Measurements from ENCODE around the gene FANCC. TPM values are rescaled to one million over a fixed set of nuclear protein-coding genes. Genes with fewer than 3 reads are reported as not detected.
"Not testable (repeated sequence)": the region's sequence is repeated elsewhere in the genome, so short reads cannot be mapped to it uniquely, and the experiment has no call there.

The FANCC gene
- total RNA-seq, 1 donor, result 5.4 TPM

DNA sequence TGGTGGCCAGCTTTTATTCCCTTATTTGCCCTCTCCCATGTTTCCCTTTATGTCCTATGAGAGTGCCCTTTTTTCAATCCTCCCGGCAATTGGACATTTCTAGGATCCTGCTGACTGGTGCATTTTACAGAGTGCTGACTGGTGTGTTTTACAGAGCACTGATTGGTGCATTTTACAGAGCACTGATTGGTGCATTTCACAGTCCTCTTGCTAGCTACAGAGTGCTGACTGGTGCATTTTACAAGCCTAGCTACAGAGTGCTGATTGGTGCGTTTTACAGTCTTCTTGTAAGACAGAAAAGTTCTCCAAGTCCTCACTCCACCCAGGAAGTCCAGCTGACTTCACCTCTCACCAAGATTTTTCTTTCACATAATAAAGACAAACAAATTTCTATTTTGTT is 15.4 kb upstream of the FANCC start:
- H3K4me1 ChIP-seq (ENCODE audit: insufficient read depth, low read length), result no peaks in the 10 kb centered on the region
- TF ChIP-seq CTCF (IDR thresholded peaks at IDR 0.05; ENCODE audit: extremely low read depth, low read depth, low read length), result no peak
- DNase-seq (ENCODE audit: insufficient read length, low spot score, missing footprints), result no peak
- no peaks in the 10 kb centered on the region for H3K27me3 ChIP-seq (ENCODE audit: insufficient read depth, low read length)
- no peaks in the 10 kb centered on the region for H4K20me1 ChIP-seq (ENCODE audit: insufficient read depth, low read length)
- H3K9me3 ChIP-seq (ENCODE audit: low read depth, low read length), result peaks cover 3% of the 10 kb centered on the region
- no peaks in the 10 kb centered on the region for H3K36me3 ChIP-seq (ENCODE audit: insufficient read depth, low read length)
- no peak overlapping the region for H3K4me3 ChIP-seq (ENCODE audit: insufficient read depth, low read length)
- no peak overlapping the region for H3K4me2 ChIP-seq (ENCODE audit: insufficient read depth, low read length)
- H3K79me2 ChIP-seq (ENCODE audit: insufficient read depth, low read length), result no peaks in the 10 kb centered on the region
- no peak overlapping the region for H3K27ac ChIP-seq (ENCODE audit: low read depth, low read length)
- no peak overlapping the region for H2AFZ ChIP-seq (ENCODE audit: low read length)

- DNase-seq (ENCODE audit: insufficient read length, low spot score, missing footprints), result no peak
- Histone ChIP-seq H3K4me3 (ENCODE audit: insufficient read depth, low read length) (no peak overlapping the region), H3K4me2 (ENCODE audit: insufficient read depth, low read length) (no peak overlapping the region), H3K79me2 (ENCODE audit: insufficient read depth, low read length) (no peaks in the 10 kb centered on the region), H3K27ac (ENCODE audit: low read depth, low read length) (no peak overlapping the region), H2AFZ (ENCODE audit: low read length) (no peak overlapping the region), H3K36me3 (ENCODE audit: insufficient read depth, low read length) (no peaks in the 10 kb centered on the region), H3K9me3 (ENCODE audit: low read depth, low read length) (no peaks in the 10 kb centered on the region), H3K4me1 (ENCODE audit: insufficient read depth, low read length) (no peaks in the 10 kb centered on the region), H3K27me3 (ENCODE audit: insufficient read depth, low read length) (no peaks in the 10 kb centered on the region), H4K20me1 (ENCODE audit: insufficient read depth, low read length) (no peaks in the 10 kb centered on the region)
- TF ChIP-seq CTCF (IDR thresholded peaks at IDR 0.05; ENCODE audit: extremely low read depth, low read depth, low read length), result no peak
Measured at GRCh38 chr9:95330720-95331404, 13.4 kb upstream of the FANCC start.

DNA sequence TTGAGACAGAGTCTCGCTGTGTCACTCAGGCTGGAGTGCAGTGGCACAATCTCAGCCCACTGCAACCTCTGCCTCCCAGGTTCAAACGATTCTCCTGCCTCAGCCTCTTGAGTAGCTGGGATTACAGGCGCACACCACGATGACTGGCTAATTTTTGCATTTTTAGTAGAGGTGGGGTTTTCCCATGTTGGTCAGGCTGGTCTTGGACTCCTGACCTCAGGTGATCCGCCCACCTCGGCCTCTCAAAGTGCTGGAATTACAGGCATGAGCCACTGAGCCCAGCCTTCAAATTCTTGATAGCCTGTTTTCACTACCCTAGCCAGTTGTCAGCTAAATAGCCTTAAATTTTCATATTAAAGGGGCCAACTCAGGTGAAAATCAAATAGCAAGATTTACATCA is 11.6 kb upstream of the FANCC start:
- H3K36me3 ChIP-seq (ENCODE audit: insufficient read depth, low read length); H3K27ac ChIP-seq (ENCODE audit: low read depth, low read length); H3K4me3 ChIP-seq (ENCODE audit: insufficient read depth, low read length); DNase-seq (ENCODE audit: insufficient read length, low spot score, missing footprints); H3K4me1 ChIP-seq (ENCODE audit: insufficient read depth, low read length); H3K79me2 ChIP-seq (ENCODE audit: insufficient read depth, low read length); H3K9me3 ChIP-seq (ENCODE audit: low read depth, low read length); H2AFZ ChIP-seq (ENCODE audit: low read length); H4K20me1 ChIP-seq (ENCODE audit: insufficient read depth, low read length); H3K4me2 ChIP-seq (ENCODE audit: insufficient read depth, low read length); H3K27me3 ChIP-seq (ENCODE audit: insufficient read depth, low read length): not testable (repeated sequence)

DNA sequence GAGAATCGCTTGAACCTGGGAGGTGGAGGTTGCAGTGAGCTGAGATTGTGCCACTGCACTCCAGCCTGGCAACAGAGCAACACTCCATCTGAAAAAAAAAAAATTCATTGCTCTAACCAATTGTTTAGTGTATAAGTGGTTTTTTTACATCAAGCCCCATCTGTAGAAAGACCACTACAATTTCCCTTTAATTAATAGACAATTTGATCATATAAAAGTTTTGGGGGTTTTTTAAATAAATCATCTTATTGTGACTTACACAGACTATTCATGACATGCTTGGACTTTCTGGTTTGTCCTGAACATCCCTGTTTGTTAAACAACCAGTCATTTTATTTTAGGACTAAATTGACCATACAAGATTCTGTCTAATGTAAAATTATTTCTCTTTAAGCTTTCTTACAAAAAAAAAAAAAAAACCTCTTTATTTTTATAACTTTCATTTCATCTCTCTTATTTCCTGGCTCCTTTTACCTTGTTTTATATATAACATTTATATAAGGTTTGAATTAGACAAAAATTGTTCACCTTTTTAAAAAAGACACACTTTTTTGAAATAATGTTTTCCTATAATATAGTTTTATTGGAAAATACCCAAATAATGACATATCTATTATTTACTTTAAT is 9.8 kb upstream of the FANCC start:
- TF ChIP-seq CTCF (IDR thresholded peaks at IDR 0.05; ENCODE audit: extremely low read depth, low read depth, low read length), result no peak
- Histone ChIP-seq H4K20me1 (ENCODE audit: insufficient read depth, low read length) (no peaks in the 10 kb centered on the region), H2AFZ (ENCODE audit: low read length) (no peak overlapping the region), H3K79me2 (ENCODE audit: insufficient read depth, low read length) (no peaks in the 10 kb centered on the region), H3K4me1 (ENCODE audit: insufficient read depth, low read length) (no peaks in the 10 kb centered on the region), H3K4me2 (ENCODE audit: insufficient read depth, low read length) (no peak overlapping the region), H3K36me3 (ENCODE audit: insufficient read depth, low read length) (no peaks in the 10 kb centered on the region), H3K27ac (ENCODE audit: low read depth, low read length) (no peak overlapping the region), H3K9me3 (ENCODE audit: low read depth, low read length) (no peaks in the 10 kb centered on the region), H3K27me3 (ENCODE audit: insufficient read depth, low read length) (peaks cover 2% of the 10 kb centered on the region), H3K4me3 (ENCODE audit: insufficient read depth, low read length) (no peak overlapping the region)
- DNase-seq (ENCODE audit: insufficient read length, low spot score, missing footprints), result no peak

Data from osteoblast (primary cell).